Measurements from ENCODE around the gene ENO1.
"Not testable (repeated sequence)": the region's sequence is repeated elsewhere in the genome, so short reads cannot be mapped to it uniquely, and the experiment has no call there.

ENO1 gene

DNA sequence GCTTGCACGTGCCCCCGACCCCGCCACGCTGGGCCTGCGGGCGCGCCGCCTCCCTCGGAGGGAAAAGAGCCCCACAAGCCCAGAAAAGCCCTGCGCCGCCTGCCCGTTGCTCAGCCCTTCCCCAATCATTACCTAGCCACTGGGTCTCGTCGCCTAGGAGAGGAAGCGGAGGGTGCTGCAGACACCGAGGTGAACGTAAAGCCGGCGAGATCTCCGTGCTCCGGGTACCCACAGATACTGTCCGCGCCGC, at the start of gene ENO1:
Gene ENO1 (minus strand): TSS at position 239 of the 250 bp plus-strand sequence. CDS start 3,778 bp downstream, outside the sequence.
- no peak for DNase-seq

DNA sequence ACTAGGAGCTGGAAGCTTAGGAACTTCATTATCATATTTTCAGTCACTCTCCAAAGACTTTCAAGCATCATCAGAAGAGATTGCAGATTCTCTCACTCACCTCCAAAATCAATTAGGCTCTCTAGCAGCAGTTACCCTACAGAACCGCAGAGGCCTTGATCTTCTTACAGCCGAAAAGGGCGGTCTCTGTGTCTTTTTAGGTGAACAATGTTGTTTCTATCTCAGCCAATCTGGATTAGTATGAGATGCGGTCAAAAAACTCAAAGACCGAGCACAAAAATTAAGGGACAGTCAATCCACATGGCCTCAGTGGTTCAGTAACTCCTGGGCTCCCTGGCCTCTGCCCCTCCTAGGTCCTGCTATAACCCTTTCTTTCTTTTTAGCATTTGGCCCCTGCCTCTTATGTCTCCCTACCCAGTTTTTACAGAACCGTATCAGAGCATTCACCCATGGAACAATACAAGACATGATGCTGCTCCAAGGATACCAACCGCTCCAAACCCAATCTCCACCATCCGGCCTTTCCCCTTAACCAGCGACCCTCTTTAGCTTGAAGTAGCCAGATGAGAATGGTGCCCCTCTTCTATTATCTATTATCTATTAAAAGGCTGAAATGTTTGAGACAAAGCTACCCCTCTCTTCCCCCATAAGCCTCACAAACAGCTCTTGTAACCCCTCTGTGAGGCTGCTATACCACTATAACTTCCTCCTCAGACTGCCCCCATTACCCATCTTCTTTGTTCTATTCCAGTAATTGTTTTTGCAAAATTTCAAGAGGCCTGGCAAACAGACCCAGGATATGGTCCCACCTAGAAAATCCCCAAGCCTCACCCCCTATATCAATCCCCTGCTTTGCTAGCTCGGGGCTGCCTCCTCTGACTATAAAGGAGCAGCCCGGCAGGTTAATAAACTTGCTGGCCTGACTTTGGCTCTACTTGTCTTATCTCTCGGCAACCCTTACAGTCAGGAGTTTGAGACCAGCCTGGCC, 48.5 kb upstream of the ENO1 start:
- DNase-seq, result no peak

DNA sequence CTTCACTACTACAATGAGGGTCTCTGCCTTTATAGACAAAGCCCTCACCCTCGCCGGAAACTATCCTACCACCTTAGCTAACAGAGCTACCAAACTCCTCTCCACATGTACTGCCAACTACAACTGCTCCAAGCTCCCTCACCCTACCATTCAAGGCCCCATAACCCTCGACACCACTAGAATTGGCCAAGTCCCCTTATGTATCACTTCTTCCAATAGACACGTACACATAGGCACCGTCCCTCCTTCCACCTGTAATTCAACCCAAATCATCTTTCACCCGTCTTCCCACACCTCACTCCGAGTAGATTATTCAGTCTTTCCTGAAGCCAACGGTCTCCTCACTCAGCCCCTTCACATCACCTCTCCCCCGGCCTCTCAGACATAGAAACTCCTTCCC, 47.5 kb upstream of the ENO1 start:
- no peak for DNase-seq

DNA sequence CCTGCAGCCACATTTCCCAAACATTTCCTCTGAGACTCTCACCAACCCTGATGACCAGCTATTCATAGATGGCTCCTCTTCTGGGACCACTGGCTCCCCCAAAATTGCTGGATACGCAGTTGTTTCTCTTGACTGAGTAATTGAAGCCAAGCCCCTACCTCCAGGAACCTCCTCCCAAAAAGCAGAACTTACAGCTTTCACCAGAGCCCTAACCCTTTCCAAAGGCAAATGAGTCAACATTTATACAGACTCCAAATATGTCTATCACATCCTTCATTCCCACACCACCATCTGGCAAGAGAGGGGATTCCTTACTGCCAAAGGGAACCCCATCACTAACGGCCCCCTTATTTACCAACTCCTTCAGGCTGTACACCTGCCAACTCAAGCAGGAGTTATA, 46.9 kb upstream of the ENO1 start:
- no peak for DNase-seq

DNA sequence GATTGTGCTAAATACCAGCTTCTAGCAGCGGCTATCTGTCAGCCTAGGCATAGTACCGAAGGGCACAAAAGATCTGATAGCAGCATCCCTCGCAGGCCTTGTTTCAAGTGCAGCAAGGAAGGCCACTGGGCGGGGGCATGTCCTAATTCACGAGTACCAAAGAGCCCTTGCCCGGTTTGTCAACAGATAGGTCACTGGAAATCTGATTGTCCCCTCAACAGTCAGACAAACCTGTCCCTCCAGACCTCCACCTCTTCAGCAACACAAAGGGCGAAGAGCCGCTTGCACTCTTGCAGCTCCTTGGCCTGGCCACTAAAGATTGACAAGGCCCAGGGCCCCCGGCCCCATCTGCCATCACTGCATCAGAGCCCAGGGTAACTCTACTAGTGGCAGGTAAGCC, 44.5 kb upstream of the ENO1 start:
- no peak for DNase-seq

DNA sequence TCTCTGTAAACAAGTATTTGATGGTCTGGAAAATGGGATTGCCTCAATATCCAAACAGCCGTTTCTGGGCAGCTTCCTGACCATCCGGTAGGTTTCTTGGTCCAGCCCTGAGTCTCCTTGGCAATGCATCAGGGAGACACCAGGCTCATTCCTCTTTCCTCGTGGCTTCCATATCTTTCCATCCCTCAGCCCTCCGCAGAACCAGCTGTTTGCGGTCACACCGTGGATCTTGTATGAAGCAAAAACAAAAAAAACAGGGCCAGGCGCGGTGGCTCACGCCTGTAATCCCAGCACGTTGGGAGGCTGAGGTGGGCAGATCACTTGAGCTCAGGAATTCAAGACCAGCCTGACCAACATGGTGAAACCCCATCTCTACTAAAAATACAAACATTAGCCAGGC, 39.0 kb upstream of the ENO1 start:
- not testable (repeated sequence) for DNase-seq

DNA sequence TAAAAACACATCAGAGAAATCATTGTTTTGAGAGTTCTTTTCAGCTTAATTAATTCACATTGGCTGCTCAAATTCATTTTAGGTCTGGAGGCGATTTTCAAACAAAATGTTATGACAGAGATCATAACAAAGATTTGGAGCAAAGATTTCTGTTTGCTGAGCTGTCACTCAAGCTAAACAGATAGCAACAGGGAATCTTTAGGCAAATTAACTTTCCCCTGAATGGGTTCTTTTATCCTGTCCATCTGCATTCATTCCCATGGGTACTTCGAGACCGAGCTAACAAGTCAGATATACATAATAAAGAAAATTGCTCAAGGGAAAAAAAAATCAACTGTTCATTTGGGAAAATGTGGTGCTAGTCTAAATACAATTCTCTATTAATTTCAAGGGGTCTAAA, 37.0 kb upstream of the ENO1 start:
- no peak for DNase-seq

DNA sequence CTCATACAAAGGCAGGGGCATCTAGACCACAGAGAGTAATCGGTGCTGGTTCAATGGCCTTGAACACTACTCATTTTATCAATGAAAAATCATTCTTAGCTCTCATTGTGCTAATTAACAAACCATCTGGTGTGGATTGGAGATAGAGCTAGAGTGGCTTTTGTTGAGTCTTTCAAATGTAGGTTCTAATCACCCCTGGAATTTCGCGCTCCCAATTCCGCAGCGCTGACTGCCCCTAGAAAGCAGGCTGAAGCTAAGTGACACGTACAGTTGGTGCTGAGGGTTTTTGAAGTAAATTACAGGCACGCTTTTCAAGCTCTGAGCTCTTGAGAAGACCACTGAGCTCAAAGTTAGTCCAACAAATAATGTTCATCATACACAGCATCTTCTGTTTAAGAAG, 36.0 kb upstream of the ENO1 start:
- no peak for DNase-seq

DNA sequence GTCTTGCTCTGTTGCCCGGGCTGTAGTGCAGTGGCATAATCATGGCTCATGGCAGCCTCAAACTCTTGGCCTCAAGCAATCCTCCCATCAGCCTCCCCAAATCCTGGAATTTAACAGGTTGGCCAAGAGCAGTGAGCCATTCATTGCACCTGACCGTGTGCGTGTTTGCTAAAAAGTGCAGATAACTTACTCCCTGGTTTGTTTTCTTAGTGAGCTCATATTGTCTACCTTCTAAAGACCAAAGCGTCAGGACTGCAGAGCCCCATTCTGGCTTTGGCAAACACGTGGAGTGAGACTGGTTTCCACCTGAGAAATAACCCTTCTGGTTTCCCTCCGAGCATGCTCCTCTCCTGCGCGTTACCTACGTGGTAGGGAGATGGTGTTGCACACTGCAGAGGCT, 35.0 kb upstream of the ENO1 start:
- DNase-seq, result no peak

DNA sequence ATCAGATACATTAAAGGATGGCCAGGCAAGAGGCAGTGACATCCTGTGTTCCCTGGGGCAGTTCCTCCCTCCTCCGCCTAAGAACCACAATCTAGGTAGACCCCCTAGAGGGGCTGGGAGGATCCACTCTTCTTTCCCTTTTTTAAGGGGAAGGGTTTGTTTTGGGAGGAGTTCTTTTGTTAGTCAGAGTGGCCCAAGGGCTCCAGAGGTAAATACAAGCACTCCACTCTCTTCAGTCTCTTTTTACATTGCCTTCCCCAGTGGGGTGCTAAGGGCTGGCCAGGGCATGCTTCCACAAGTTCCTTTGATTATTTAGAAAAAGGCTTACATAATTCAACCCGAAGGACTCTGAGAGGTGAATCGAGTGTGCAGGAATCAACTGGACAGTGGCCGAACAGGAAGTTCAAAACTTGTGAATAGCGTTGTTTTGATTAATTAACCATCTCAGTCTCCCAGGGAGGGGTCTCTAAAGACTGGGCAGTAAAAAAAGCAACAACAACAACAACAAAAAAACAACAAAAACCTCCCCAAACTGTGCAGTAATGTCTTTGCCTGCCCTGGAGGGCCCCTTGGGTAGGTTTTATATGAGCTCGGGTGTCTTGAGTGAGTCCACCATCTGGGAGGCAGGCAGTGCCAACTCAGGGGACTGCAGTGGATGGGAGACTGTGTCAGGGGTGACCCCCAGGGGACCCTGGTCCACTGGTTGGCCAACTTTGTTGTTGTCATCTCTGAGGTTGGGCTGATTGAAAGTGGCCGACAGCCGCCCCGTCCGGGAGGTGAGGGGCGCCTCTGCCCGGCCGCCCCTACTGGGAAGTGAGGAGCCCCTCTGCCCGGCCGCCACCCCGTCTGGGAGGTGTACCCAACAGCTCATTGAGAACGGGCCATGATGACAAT, 33.2 kb upstream of the ENO1 start:
- DNase-seq, result no peak

DNA sequence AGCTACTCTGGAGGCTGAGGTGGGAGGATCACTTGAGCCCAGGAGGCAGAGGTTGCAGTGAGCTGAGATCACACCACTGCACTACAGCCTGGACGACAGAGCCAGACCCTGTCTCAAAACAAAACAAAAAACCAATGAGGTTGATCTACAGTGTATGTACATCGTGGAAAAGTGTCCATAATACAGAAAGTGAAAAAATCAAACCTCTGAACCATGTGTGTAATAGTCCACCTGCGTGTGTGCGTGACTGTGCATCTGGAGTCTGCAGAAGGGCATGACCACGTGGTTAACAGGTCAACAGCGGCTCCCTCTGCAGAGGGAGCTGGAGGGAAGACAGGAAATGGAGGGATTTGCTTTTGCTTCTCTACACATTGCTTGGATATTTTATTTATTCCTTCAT, 32.4 kb upstream of the ENO1 start:
- DNase-seq, result no peak

DNA sequence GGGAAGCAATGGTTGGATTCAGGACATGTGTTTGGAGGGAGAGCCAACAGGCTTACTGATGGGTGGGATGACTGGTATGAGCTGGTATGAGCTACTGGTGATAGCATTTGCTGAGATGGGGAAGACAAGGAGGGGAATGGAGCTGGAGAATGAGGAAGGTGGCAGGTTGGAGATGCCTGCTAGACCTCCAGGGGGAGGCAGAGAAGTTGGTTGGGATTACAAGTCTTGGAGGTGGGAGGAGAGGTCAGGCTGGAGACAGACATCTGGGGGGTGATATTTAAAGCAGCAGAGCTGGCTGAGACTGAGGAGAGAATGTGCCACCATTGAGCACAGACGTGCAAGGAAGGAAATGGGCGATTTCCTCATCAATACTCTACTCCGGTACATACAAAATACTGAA, 31.8 kb upstream of the ENO1 start:
- DNase-seq, result no peak

DNA sequence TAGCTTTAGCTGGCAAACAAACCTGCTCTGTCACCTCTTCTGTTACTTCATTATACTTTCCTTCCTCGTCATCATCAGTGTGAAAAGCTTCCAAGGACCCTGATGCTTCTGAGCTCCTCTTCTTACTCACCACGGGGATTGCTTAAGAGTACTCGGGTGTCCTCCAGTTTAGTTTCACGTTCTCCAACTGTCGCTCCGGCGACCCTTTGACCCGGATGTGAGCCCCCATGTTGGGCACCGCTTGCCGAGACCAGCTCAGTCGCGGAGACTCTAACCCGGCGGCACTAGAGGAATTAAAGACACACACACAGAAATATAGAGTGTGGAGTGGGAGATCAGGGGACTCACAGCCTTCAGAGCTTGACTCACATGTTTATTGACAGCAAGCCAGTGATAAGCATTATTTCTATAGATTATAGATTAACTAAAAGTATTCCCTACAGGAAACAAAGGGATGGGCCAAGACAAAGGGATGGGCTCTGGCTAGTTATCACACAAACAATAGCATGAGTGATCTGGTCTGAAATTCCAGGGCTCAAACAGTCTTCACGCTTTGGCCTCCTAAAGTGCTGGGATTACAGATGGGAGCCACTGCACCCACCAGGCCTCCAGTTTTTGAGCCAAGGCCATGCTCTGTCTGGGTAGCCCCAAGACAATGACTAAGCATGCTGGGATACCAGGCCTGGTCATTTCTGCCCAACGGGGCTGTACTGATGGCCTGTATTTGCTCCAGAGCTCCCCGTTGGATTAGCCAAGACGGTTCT, 30.1 kb upstream of the ENO1 start:
- DNase-seq, result no peak

DNA sequence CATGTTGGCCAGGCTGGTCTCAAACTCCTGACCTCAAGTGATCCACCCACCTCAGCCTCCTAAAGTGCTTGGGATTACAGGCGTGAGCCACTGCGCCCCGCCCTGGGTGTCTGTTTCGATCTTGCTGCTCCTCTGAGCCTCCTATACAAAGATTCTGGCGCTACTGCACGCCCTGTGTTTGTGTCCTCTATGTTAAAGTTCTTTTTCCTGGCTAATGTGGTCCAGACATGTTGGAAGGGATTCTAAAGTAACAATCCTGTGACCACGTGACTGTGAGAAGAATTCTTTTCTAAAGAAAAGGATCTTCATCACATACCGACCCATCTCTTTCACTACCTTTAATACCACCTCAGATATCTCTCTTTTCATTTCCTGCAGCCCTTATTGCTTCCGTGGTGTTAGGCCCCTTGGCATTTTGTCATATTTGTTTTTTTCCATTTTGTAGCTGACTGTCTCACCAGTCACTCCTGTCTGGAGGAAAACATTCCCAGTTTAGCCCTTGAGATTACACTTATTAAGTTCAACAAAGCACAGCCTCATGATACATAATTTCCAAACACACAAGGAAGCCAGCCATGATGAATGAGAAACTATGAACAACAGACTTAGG, 27.2 kb upstream of the ENO1 start:
- no peak for DNase-seq

DNA sequence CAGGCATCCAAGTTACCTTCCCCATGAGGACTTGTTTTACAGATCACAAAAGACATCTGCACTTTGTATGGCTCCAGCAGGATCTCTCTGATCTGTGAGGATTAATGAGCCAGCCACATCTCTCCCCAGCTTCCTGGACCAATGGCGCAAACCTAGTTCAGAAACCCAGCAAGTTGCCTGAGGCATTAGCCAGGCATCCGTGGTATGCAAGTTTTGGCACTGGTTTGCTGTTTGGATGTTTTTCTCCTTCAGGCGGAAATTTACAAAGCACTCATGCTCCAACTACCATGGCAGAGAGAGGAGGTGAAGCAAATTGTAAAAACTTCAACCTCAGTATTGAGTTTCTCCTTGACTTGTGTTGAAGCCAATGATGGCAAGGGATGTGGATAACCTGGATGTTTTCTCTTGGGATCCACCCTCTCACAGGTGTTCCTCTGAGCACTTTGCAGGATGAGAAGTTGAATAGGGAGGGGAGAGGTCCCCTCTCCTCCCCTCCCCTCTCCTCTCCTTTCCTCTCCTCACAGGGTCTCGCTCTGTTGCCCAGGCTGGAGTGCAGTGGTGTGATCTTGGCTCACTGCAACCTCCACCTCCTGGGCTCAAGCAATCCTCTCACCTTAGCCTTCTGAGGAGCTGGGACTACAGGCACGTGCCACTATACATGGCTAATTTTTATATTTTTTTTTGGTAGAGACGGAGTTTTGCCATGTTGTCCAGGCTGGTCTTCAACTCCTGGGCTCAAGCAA, 25.6 kb upstream of the ENO1 start:
- DNase-seq, result no peak

DNA sequence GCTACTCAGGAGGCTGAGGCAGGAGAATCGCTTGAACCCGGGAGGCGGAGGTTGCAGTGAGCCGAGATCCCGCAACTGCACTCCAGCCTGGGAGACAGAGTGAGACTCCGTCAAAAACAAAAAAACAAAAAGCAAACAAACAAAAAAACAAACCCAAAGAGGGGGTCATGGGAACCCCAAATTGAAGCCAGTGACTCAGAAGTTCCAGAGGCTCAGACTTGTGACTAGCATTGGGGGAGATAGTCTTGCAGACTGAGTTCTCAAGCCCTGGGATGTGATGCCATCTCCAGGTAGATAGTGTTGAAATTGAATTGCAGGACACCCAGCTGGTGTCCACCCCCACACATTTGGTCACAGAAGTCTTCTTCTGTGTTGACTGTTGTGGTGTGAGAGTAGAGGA, 24.9 kb upstream of the ENO1 start:
- no peak for DNase-seq

DNA sequence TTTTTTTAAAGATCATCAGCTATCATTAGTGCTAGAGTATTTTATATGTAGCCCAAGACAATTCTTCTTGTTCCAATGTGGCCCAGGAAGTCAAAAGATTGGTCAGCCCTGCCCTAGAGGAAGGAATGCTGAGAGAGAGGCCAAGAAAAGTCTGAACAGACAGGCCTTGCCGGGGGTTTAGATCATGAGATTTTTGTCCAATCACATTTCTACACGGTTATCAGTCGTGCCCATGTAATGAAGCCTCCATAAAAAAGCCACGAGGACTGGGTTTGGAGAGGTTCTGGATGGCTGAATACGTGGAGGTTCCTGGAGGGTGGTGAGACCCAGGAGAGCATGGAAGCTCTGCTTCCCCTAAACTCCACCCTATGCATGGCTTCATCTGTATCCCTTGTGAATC, 24.3 kb upstream of the ENO1 start:
- DNase-seq, result no peak

DNA sequence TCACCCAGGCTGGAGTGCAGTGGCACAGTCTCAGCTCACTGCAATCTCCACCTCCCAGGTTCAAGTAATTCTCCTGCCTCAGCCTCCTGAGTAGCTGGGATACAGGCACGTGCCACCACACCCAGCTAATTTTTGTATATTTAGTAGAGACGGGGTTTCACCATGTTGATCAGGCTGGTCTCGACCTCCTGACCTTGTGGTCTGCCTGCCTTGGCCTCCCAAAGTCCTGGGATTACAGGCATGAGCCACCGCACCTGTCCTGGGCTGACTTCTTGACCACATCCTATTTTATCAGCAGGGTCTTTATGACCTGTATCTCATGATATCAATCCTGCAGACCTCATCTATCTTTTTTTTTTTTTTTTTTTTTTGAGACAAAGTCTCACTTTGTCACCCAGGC, 22.2 kb upstream of the ENO1 start:
- not testable (repeated sequence) for DNase-seq

DNA sequence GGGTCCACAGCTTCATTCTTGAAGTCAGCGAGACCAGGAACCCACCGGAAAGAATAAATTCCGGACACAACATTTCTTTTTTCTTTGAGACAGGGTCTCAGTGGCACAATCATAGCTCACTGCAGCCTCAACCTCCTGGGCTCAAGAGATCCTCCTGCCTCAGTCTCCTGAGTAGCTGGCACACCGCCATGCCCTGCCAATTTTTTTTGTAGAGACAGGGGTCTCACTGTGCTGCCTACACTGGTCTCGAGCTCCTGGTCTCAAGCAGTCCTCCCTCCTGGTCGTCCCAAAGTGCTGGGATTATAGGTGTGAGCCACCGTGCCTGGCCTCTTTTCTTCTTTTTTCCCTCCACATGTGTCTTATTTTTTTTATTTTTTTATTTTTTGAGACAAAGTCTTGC, 20.6 kb upstream of the ENO1 start:
- no peak for DNase-seq

DNA sequence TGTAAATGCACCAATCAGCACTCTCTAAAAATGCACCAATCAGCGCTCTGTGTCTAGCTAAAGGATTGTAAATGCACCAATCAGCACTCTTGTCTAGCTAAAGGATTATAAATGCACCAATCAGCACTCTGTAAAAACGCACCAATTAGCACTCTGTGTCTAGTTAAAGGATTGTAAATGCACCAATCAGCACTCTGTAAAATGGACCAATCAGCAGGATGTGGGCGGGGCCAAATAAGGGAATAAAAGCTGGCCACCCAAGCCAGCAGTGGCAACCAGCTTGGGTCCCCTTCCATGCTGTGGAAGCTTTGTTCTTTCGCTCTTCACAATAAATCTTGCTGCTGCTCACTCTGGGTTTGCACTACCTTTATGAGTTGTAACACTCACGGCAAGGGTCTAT, 19.9 kb upstream of the ENO1 start:
- not testable (repeated sequence) for DNase-seq

DNA sequence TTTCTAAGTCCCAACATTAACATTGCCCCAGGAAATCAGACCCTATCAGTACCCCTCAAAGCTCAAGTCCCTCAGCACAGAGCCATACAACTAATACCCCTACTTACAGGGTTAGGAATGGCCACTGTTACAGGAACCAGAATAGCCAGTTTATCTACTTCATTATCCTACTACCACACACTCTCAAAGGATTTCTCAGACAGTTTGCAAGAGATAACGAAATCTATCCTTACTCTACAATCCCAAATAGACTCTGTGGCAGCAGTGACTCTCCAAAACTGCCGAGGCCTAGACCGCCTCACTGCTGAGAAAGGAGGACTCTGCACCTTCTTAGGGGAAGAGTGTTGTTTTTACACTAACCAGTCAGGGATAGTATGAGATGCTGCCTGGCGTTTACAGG, 19.0 kb upstream of the ENO1 start:
- not testable (repeated sequence) for DNase-seq

DNA sequence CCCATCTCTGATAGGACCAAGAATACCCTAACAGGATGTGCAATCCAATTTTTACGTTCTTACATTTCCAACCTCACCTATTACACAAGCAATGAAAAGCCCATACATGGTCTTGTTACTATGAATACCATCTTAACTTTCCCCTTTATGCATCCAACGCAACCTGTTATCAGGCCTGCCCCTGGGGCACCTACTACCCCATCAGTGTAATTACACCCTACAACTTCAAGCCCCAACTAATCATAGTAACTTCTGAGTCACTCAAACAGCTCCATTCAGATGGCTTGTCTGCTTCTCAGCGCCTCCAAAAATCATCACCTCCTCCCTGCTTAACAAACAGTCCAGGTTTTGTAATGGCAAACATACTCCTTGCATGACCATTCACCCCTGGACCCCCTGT, 18.3 kb upstream of the ENO1 start:
- DNase-seq, result not testable (repeated sequence)

Measured in stimulated activated CD4-positive, alpha-beta T cell treated with anti-CD3 and anti-CD28 coated beads, Interleukin-12 subunit alpha, Interleukin-12 subunit beta, amount 100 ng/mL, for 4 hours (primary cell).